KOPT-K1 (cell line): ENCODE results near the gene PLOD2.

Source experiments
- H3K27ac ChIP-seq: fragments of 200-600 bp; sonication (generic); 2 replicates; pipeline ENCODE4 v1.5.1; 2016; ENCODE audit warnings: antibody characterized with exemption, mild to moderate bottlenecking, low read depth, low read length; ENCODE audit not compliant: poor library complexity, severe bottlenecking
- H3K36me3 ChIP-seq: fragments of 200-600 bp; sonication (generic); 2 replicates; pipeline ENCODE4 v1.5.1; 2017; ENCODE audit warnings: antibody characterized with exemption, mild to moderate bottlenecking, low read length, moderate library complexity; ENCODE audit not compliant: insufficient read depth
- H3K9me3 ChIP-seq: fragments of 200-600 bp; sonication (generic); 2 replicates; pipeline ENCODE4 v1.5.1; 2017; ENCODE audit warnings: antibody characterized with exemption, low read length, mild to moderate bottlenecking; ENCODE audit not compliant: insufficient read depth, poor library complexity, severe bottlenecking

Gene PLOD2

DNA sequence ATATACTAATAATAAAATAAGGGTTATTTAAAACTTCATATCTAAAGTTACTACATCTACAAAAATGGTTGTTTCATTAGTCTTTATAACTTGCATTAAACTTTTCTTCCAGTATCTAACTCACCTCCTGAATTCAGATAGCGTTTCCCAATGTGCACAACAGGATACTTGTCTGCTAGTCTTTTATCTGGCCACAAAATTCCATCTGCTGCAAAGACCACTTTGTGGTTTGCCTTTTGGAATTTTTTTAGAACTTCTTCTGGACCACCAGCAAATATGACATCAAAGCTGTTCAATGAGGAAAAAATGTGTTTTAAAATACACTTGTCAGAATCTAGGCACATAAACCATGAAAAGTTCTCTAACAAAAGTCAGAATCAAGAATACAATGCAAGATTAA is 50.8 kb downstream of the PLOD2 start:
- Histone ChIP-seq H3K36me3 (no peaks in the 10 kb centered on the region), H3K9me3 (no peaks in the 10 kb centered on the region), H3K27ac (no peak overlapping the region)

DNA sequence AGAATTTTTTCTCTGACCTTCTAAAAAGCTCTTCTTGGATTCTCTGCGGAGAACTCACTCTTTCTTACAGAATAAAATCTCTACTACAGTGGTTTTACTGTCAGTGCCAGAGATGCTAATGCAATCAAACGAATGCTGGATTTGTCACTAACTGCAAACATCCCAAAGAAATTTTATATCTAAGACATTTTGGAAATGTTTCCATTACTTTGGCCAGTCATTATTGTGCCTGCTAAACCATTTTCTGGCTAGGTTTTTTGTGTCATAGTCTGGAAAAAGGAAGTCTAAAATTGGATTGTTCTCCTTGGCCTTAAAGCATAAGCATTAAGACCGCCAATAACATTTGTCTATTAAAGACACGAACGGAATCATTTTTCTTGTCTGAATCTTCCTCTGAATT is 54.0 kb downstream of the PLOD2 start:
- Histone ChIP-seq H3K27ac (no peak overlapping the region), H3K36me3 (no peaks in the 10 kb centered on the region), H3K9me3 (no peaks in the 10 kb centered on the region)

DNA sequence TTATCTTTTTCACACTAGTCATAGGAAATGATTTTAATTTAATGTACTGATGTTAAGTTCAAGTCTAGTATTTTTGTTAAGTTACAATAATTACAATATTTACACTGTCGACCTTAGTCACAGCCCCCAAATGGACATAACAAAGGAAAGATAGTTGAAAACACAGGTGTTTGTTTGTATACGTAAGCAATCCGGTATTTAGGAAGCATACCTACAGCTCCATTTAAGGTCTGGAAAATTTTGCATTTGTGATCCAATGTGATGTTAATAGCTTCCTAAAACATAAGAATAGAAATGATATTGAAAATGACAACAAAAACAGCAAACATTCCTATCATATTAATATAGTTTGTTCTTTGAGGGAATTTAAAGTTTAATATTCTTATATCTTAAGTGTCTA is 56.9 kb downstream of the PLOD2 start:
- Histone ChIP-seq H3K36me3 (no peaks in the 10 kb centered on the region), H3K27ac (no peak overlapping the region), H3K9me3 (no peaks in the 10 kb centered on the region)

DNA sequence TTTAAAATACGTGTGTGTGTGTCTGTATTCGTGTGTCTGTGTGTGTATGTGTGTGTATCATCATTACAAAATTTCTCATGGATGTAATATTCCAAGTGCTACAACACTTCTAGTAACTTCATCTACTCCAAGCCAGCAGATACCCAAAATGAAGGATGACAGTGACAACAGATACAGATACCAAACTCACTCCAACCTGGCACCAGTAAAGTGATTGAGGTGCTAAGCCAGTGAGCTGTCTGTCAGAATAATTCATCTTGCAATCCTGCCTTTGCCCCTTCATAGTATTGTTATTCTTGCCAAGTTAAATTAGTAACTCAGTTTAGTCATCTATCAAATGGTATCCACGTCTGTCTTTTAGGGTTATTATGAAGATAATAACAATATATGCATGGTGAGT is 58.1 kb downstream of the PLOD2 start:
- Histone ChIP-seq H3K27ac (no peak overlapping the region), H3K36me3 (no peaks in the 10 kb centered on the region)

DNA sequence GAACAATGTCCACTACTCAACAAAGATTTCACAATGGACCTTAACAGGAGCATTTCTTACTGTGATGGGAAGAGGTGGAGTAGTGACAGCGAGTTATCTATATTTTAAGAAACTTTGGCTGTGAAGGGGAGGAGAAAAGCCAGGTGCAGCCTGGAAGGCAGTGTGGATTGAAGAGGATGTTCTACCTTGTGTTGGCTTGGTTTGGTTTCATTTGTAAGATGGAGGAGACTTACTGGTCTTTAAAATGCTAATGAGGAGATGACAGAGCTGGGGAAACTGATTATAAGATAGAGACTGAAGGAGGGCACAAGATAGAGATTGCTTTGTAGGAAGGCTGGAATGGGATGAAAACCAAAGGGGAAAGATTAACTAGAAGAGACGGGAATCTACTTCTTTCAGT is 59.4 kb downstream of the PLOD2 start:
- H3K27ac ChIP-seq, result no peak overlapping the region
- H3K36me3 ChIP-seq, result no peaks in the 10 kb centered on the region
- no peaks in the 10 kb centered on the region for H3K9me3 ChIP-seq

More for the DNA sequence above, 58.1 kb downstream of the PLOD2 start:
- H3K9me3 ChIP-seq, result no peaks in the 10 kb centered on the region

DNA sequence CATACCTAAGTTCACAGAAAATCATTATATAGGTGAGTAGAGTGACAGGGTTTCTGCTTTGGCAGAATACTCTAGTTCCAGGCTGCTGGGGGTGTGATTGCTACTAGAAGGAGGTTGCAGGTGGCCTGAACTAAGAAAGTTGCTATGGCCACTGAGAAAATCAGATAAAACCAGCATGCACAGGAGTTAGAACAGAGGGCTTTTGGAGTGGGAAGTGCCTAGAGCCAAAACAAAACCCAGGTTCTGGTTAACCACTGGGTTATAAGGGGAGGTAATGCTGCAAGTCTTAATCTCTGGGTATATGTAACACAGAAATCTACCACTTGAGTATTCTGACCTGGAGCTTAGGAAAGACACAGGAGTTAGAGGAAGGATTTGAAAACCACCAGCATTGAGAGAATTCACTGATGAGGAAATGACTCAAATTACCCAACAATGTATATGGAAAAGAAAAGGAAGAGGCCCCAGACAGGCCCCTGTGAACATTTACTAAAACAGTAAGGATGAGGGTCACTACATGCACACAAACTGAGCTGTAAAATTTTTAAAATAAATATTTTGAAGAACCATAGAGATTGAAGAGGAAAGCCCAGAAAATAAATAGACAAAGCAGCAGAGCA is 60.0 kb downstream of the PLOD2 start:
- H3K9me3 ChIP-seq, result no peaks in the 10 kb centered on the region
- H3K36me3 ChIP-seq, result no peaks in the 10 kb centered on the region
- no peak overlapping the region for H3K27ac ChIP-seq

DNA sequence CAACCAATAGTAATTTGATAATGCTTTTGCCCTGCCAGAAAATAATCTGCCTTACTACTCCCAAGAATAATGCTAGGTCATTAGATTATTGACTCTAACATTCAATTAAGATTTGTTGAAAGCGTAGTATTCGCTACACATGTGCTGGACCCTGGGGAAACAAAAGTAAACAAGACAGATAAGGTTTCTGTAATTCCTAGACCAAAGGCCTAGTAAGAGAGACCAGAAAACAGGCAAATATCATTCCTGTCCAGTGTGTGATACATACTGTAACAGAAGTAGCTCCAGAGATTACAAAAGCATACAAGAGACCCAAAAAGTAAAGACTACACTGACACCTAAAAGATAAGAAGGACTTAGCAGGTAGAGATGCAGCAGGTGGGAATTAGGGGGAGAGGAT is 60.8 kb downstream of the PLOD2 start:
- H3K36me3 ChIP-seq, result no peaks in the 10 kb centered on the region
- H3K9me3 ChIP-seq, result no peaks in the 10 kb centered on the region
- no peak overlapping the region for H3K27ac ChIP-seq

DNA sequence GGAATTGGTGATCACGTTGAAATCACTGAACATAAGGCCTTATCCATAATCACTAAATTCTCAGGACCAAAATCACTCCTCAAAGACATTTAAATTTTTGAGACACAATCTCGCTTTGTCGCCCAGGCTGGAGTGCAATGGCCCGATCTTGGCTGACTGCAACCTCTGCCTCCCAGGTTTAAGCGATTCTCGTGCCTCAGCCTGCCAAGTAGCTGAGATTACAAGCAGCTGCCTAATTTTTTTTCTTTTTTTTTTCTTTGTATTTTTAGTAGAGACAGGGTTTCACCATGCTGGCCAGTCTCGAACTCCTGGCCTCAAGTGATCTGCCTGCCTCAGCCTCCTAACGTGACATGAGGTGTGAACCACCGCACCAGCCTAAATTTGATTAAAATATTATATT is 61.7 kb downstream of the PLOD2 start:
- Histone ChIP-seq H3K27ac (no peak overlapping the region), H3K9me3 (no peaks in the 10 kb centered on the region), H3K36me3 (no peaks in the 10 kb centered on the region)

DNA sequence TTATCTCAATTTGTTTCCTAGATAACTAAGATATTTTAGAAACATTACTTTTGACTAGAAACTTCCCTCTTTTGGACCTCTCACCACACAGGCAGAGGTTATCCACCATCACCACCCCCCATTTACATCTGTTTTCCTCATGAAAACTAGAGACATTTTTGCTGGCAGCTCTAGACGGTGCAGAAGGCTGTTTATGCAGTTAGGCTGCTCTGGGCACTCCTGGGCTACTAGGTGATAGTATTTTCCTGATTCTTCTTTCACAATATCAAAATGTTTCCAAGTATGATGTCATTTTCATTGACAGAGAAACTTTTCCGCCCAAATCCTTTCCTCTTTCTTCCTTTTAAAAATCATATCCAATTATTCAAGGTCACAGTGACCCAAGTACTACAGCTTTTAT is 67.1 kb downstream of the PLOD2 start:
- no peaks in the 10 kb centered on the region for H3K9me3 ChIP-seq
- H3K36me3 ChIP-seq, result no peaks in the 10 kb centered on the region
- H3K27ac ChIP-seq, result no peak overlapping the region

DNA sequence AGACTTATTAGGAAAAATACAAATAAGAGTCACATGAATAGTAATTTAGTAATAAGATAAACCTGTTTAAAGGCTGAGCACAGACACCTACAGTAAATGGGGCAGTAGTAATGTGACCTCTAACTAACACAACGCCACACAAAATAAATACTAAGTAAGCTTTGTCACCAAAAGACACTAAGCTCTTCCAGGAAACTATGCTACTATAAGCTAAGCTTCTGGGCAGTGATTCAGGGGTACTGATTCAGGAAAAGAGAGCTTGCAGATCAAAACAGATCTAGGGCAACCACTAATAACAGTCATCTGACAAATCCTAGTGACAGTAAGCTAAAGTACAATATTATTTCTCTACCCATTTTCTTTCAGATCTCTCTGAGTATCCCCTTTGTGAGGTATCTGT is 68.8 kb downstream of the PLOD2 start:
- Histone ChIP-seq H3K27ac (no peak overlapping the region), H3K9me3 (no peaks in the 10 kb centered on the region), H3K36me3 (no peaks in the 10 kb centered on the region)

DNA sequence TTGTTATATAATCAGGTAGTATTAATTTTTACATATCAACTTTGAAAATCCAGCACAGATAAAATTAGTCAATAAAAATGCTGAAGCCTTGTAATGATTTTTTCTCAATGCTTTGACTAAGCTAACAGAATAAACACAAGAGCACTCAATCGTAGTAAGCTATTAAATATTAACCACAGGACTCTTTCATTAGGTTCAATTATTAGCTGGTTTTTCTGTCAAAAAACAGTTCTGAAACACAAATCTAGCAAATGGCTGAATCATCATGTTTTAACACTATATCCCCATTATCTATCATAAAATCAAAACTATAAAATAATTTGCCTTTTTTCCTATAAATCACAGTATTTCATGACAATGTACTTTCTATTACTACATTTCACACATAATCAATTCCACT is 69.6 kb downstream of the PLOD2 start:
- no peak overlapping the region for H3K27ac ChIP-seq
- no peaks in the 10 kb centered on the region for H3K9me3 ChIP-seq
- no peaks in the 10 kb centered on the region for H3K36me3 ChIP-seq

DNA sequence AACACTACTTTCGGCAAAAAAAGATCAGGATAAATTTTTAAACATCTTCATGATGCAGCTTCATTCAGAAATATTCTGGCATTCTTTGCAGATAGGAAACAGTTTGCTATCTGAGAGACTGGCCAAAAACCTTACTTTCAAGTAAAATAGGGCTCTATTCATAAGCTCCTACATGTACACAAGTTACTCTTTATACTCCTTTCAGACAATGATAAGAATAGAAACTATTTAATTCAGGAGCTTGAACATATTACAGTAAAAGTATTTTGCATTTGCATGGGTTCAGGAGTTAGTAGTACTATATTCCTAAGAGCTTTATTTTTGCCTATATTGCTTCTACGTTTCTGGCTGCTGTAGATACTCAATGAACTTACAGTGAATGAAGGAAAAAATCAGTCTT is 70.5 kb downstream of the PLOD2 start:
- no peaks in the 10 kb centered on the region for H3K9me3 ChIP-seq
- H3K36me3 ChIP-seq, result no peaks in the 10 kb centered on the region
- no peak overlapping the region for H3K27ac ChIP-seq

DNA sequence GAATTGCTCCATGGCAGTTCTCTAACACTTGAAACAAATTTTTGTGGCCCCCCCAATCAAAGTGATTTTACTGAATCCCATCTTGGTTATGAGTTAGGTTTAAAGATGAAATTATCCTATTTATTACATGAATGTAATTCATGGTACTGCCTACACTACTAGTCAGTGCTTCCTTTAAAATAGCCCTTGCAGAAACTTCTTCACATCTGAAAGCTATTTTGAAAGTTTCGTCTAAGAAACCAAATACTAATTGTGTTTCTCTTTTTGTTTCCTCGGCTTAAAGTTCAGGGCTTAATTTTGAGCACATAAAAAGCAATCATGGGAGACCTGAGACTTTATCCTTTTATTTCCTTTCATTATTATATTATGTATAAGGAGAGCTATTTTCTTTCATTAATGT is 72.1 kb downstream of the PLOD2 start:
- no peaks in the 10 kb centered on the region for H3K9me3 ChIP-seq
- no peaks in the 10 kb centered on the region for H3K36me3 ChIP-seq
- no peak overlapping the region for H3K27ac ChIP-seq

DNA sequence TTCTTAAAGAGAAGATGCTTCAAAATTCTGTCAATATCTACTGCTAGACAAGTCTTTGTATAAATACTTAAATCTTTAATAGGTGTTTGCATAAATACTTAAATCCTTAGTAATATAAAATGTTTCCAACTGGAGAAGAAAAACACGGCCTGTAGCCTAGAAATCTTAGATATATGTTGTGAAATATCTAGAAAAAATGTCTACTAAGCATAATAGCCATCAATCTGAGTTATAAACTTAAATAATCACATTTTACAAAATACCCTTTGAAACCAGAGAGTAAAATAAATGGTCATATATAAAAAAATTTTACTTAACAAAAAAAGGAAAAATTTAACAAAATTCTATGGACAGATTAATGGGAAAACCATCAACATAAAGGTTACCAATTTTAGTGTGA is 73.9 kb downstream of the PLOD2 start:
- H3K36me3 ChIP-seq, result no peaks in the 10 kb centered on the region
- no peaks in the 10 kb centered on the region for H3K9me3 ChIP-seq
- H3K27ac ChIP-seq, result no peak overlapping the region

DNA sequence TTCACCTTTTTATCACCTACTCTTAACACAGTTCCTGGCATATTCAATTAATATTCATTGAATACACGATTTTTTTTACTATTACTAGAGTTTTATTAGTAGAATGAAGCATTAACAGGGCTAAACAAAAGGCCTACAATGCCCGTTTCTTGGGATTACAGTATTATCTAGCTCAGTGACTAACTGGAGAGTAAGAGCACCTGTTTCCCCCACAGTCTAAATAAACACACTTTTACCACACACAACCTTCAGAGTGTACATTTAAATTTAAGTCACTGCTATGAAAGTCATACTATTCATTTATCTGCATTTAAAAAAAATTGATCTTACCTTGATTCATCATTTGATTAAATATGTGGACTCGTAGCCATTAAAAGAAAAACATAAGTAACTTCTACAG is 74.8 kb downstream of the PLOD2 start:
- H3K9me3 ChIP-seq, result no peaks in the 10 kb centered on the region
- no peaks in the 10 kb centered on the region for H3K36me3 ChIP-seq
- H3K27ac ChIP-seq, result no peak overlapping the region

DNA sequence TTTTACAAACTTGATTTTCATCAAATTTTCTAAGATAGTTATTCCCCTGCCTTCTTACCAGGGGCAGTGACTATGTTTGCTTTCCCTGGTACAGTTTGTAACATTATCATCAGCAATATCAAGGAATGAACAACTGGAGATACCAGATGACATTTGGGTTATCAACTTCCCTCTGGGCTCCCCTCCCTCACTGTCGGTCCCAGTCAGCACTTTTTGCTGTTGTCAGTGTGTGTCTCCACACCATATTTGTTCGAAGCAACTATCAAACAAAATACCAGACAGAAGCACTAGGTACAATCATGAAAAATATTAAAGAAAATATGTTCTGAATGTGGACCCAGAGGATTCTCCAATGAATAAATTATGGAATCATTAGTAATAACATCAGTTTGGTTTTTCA is 75.3 kb downstream of the PLOD2 start:
- Histone ChIP-seq H3K27ac (no peak overlapping the region), H3K36me3 (no peaks in the 10 kb centered on the region), H3K9me3 (no peaks in the 10 kb centered on the region)

DNA sequence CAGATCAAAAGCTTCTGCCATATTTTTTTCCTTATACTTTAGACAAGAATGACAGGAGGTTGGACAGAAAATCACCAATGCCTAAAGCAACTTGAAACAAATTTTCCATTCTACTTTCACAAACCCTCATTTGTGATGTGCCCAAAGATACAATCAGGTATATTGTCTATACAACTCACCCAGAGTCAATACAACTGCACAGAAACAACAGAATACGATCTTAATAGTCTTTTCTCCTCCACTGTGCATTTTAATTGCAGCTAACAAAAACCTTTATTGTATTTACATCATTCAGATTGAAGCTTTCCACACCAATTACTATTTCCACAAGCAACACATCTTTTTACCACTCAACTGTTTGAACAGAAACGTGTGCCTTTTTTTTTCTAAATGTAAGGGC is 80.4 kb downstream of the PLOD2 start:
- H3K27ac ChIP-seq, result no peak overlapping the region

More for the DNA sequence above, 80.4 kb downstream of the PLOD2 start:
- Histone ChIP-seq H3K9me3 (no peaks in the 10 kb centered on the region), H3K36me3 (no peaks in the 10 kb centered on the region)
